ENCODE measurements around the gene CCDC28A. TPM values are rescaled to one million over a fixed set of nuclear protein-coding genes. Genes with fewer than 3 reads are reported as not detected.

The CCDC28A gene
- total RNA-seq, 3 donors from 2014 or later: 21.1 to 35.7 (median 23.3) TPM

- intact Hi-C loops (cut with DNase I; ENCODE audit: low total_unique reads): loop anchor here (5.0 kb wide), 1 partner anchor 1614 kb away; no protein-coding TSS in a partner anchor
- peak overlapping the region in 1 of 3 donors; percentile 7 for H3K4me3 ChIP-seq
- no peak for DNase-seq (ENCODE audit: low spot score in 2 of 2)
- no peaks in the 10 kb centered on the region for H3K36me3 ChIP-seq
- TF ChIP-seq, protein P1, sequence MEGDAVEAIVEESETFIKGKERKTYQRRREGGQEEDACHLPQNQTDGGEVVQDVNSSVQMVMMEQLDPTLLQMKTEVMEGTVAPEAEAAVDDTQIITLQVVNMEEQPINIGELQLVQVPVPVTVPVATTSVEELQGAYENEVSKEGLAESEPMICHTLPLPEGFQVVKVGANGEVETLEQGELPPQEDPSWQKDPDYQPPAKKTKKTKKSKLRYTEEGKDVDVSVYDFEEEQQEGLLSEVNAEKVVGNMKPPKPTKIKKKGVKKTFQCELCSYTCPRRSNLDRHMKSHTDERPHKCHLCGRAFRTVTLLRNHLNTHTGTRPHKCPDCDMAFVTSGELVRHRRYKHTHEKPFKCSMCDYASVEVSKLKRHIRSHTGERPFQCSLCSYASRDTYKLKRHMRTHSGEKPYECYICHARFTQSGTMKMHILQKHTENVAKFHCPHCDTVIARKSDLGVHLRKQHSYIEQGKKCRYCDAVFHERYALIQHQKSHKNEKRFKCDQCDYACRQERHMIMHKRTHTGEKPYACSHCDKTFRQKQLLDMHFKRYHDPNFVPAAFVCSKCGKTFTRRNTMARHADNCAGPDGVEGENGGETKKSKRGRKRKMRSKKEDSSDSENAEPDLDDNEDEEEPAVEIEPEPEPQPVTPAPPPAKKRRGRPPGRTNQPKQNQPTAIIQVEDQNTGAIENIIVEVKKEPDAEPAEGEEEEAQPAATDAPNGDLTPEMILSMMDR (IDR thresholded peaks at IDR 0.05): no peak
- no peak for TF ChIP-seq POLR2AphosphoS5 (IDR thresholded peaks at IDR 0.05)
- TF ChIP-seq POLR2A (IDR thresholded peaks at IDR 0.05): no peak
- no peaks in the 10 kb centered on the region for H3K27me3 ChIP-seq
- peaks cover 0 to 6% of the 10 kb centered on the region in 2 donors for H3K4me1 ChIP-seq
- H3K9me3 ChIP-seq: no peaks in the 10 kb centered on the region
- peak overlapping the region; percentile 92 to 94 for H3K27ac ChIP-seq
Measured at GRCh38 chr6:138818496-138819194, 45.1 kb downstream of the CCDC28A start.

- Histone ChIP-seq H3K9me3 (no peaks in the 10 kb centered on the region), H3K4me1 (peaks cover 0 to 6% of the 10 kb centered on the region in 2 donors), H3K27ac (no peak overlapping the region), H3K4me3 (no peak overlapping the region), H3K36me3 (no peaks in the 10 kb centered on the region), H3K27me3 (no peaks in the 10 kb centered on the region)
- DNase-seq (ENCODE audit: low spot score in 2 of 2): no peak
- intact Hi-C loops (cut with DNase I; ENCODE audit: low total_unique reads): no loop called here
- TF ChIP-seq POLR2AphosphoS5 (IDR thresholded peaks at IDR 0.05) (no peak), POLR2A (IDR thresholded peaks at IDR 0.05) (no peak)
- TF ChIP-seq, protein P1 (IDR thresholded peaks at IDR 0.05): no peak
Measured at GRCh38 chr6:138821519-138821918, 48.0 kb downstream of the CCDC28A start.

DNA sequence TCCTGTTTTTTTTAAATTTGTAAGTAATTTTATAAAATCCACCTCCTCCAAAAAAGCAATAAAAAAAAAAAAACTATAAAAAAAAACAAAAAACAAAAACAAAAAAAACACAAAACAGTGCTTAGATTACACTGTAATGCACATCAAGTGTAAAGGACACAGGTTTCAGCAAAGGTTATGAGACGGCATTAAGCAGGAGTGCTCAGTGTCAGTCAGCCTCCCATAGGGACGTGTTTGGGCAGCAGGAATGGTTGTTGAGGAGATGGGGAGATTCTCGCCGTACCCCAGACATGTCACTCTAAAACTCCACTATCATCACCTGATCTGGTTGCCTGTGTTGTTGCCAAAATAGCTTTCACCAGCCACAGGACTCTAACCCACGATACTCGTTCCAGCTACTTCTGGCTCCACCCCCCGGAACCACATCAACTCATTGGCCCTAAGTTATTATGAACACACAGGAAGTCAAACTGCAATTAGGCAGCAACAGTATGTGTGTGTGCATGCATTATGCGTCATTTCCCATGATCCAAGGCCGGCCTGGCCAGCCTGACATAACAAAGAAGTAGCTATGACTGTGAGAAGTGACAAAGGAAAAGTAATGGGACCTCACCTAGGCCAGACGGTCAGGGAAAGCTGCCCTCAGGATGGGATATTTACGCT is 51.0 kb downstream of the CCDC28A start:
- no peaks in the 10 kb centered on the region for H3K4me1 ChIP-seq
- DNase-seq (ENCODE audit: low spot score in 2 of 2): no peak
- no peaks in the 10 kb centered on the region for H3K36me3 ChIP-seq
- H3K27ac ChIP-seq: no peak overlapping the region
- intact Hi-C loops (cut with DNase I; ENCODE audit: low total_unique reads): no loop called here
- H3K9me3 ChIP-seq: no peaks in the 10 kb centered on the region
- H3K27me3 ChIP-seq: no peaks in the 10 kb centered on the region
- H3K4me3 ChIP-seq: no peak overlapping the region
- TF ChIP-seq POLR2AphosphoS5 (IDR thresholded peaks at IDR 0.05) (no peak), POLR2A (IDR thresholded peaks at IDR 0.05) (no peak)
- TF ChIP-seq, protein P1 (IDR thresholded peaks at IDR 0.05): no peak

GRCh38 chr6:138830248-138830647 is 56.7 kb downstream of the CCDC28A start:
- DNase-seq (ENCODE audit: low spot score in 2 of 2): no peak
- no peaks in the 10 kb centered on the region for H3K27me3 ChIP-seq
- H3K4me3 ChIP-seq: no peak overlapping the region
- H3K27ac ChIP-seq: no peak overlapping the region
- intact Hi-C loops (cut with DNase I; ENCODE audit: low total_unique reads): loop anchor here (5.0 kb wide), 1 partner anchor 627 kb away; no protein-coding TSS in a partner anchor
- no peaks in the 10 kb centered on the region for H3K36me3 ChIP-seq
- H3K9me3 ChIP-seq: no peaks in the 10 kb centered on the region
- TF ChIP-seq POLR2A (IDR thresholded peaks at IDR 0.05) (no peak), POLR2AphosphoS5 (IDR thresholded peaks at IDR 0.05) (no peak)
- TF ChIP-seq, protein P1 (IDR thresholded peaks at IDR 0.05): no peak
- H3K4me1 ChIP-seq: no peaks in the 10 kb centered on the region

DNA sequence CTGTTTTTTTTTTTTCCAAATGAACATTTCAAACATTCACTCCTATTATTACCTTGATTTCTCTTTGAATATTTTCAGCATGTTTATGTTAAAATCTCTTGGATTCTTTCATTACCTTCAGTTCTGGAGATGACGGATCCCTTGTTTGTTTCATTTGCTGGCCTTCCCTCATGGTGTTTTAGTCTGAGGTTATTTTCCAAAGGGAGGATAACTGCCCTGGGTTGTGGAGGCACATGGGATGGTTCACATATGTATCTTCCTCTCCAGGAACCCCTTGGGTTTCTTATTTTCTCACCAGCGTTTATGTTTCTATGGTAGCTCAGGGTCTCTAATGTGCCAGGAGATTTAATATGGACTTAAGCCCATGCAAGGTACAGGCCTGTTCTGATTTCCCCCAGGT is 58.6 kb downstream of the CCDC28A start:
- H3K4me3 ChIP-seq: no peak overlapping the region

More for the DNA sequence above, 58.6 kb downstream of the CCDC28A start:
- Histone ChIP-seq H3K4me1 (no peaks in the 10 kb centered on the region), H3K36me3 (no peaks in the 10 kb centered on the region), H3K27me3 (no peaks in the 10 kb centered on the region), H3K27ac (no peak overlapping the region), H3K9me3 (no peaks in the 10 kb centered on the region)
- TF ChIP-seq POLR2AphosphoS5 (IDR thresholded peaks at IDR 0.05) (no peak), POLR2A (IDR thresholded peaks at IDR 0.05) (no peak)
- TF ChIP-seq, protein P1 (IDR thresholded peaks at IDR 0.05): no peak
- DNase-seq (ENCODE audit: low spot score in 2 of 2): no peak
- intact Hi-C loops (cut with DNase I; ENCODE audit: low total_unique reads): loop anchor here (5.0 kb wide), 1 partner anchor 625 kb away; no protein-coding TSS in a partner anchor
